HG03064 (cell line): Measurements from ENCODE around the gene CTTN.

Experiments
- ATAC-seq: cut with Tn5 transposase; IDR thresholded peaks from one replicate; pipeline ENCODE4 v1.9.1; 2021; ENCODE audit warnings: low read depth; ENCODE audit not compliant: unreplicated experiment

CTTN gene

GRCh38 chr11:70397983-70398833 lies at the start of gene CTTN:
CTTN (plus strand) TSS chr11:70398529; CDS start chr11:70407298, 8,769 bp downstream.
- no peak for ATAC-seq

- no peak for ATAC-seq
Observed at GRCh38 chr11:70348608-70349007, 49.7 kb upstream of the CTTN start.

GRCh38 chr11:70351646-70352045 lies 46.7 kb upstream of the CTTN start:
- ATAC-seq, result no peak

- ATAC-seq, result no peak
Observed at GRCh38 chr11:70352100-70352499, 46.2 kb upstream of the CTTN start.

GRCh38 chr11:70352601-70353000 lies 45.7 kb upstream of the CTTN start:
- ATAC-seq, result no peak

- no peak for ATAC-seq
Observed at GRCh38 chr11:70353329-70353728, 45.0 kb upstream of the CTTN start.

- no peak for ATAC-seq
Observed at GRCh38 chr11:70353900-70354568, 44.3 kb upstream of the CTTN start.

- no peak for ATAC-seq
Observed at GRCh38 chr11:70354629-70355028, 43.7 kb upstream of the CTTN start.

GRCh38 chr11:70358753-70359152 lies 39.6 kb upstream of the CTTN start:
- ATAC-seq, result no peak

- no peak for ATAC-seq
Observed at GRCh38 chr11:70359451-70360205, 38.7 kb upstream of the CTTN start.

GRCh38 chr11:70360211-70360610 lies 38.1 kb upstream of the CTTN start:
- no peak for ATAC-seq

GRCh38 chr11:70364178-70364577 lies 34.2 kb upstream of the CTTN start:
- ATAC-seq, result no peak

GRCh38 chr11:70364745-70365543 lies 33.4 kb upstream of the CTTN start:
- no peak for ATAC-seq

GRCh38 chr11:70365544-70365927 lies 32.8 kb upstream of the CTTN start:
- ATAC-seq, result no peak

- ATAC-seq, result no peak
Observed at GRCh38 chr11:70367071-70367470, 31.3 kb upstream of the CTTN start.

GRCh38 chr11:70368961-70369360 lies 29.4 kb upstream of the CTTN start:
- ATAC-seq, result no peak

GRCh38 chr11:70371241-70371640 lies 27.1 kb upstream of the CTTN start:
- no peak for ATAC-seq

- no peak for ATAC-seq
Observed at GRCh38 chr11:70372076-70372475, 26.3 kb upstream of the CTTN start.

- no peak for ATAC-seq
Observed at GRCh38 chr11:70376621-70377020, 21.7 kb upstream of the CTTN start.

GRCh38 chr11:70377645-70378044 lies 20.7 kb upstream of the CTTN start:
- no peak for ATAC-seq
